ENCODE data around the gene FGFR3. TPM values are rescaled to one million over a fixed set of nuclear protein-coding genes. Genes with fewer than 3 reads are reported as not detected.

Gene FGFR3
- total RNA-seq, 2 experiments from 2014 or later: not detected

DNA sequence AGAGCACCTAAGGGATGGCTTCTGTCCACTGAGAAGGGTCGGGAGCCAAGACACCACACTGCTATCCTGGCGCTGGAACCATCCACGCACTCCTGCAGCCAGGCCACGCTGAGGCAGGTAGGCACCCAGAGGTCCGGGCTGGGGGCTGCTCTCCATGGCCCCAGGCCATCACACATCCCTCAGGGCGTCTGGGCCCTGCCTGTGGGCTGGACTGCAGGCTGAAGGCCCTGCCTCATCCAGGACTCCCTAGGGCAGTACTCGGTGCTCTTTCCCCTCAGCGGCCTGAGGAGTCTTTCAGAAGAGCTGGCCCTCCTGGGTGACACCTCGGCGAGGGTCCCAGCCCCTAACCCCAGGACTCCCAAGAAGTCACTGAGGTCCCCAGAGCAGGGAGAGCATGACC lies 17.7 kb downstream of the FGFR3 start:
- H3K27ac ChIP-seq (ENCODE audit: low read depth, low read length, poor library complexity, severe bottlenecking): no peak overlapping the region
- BruUV-seq (replicated peaks): no TSS peak
- TF ChIP-seq EZH2phosphoT487 (IDR thresholded peaks at IDR 0.05; ENCODE audit: borderline replicate concordance, low read depth, low read length): no peak
- TF ChIP-seq, protein P1, sequence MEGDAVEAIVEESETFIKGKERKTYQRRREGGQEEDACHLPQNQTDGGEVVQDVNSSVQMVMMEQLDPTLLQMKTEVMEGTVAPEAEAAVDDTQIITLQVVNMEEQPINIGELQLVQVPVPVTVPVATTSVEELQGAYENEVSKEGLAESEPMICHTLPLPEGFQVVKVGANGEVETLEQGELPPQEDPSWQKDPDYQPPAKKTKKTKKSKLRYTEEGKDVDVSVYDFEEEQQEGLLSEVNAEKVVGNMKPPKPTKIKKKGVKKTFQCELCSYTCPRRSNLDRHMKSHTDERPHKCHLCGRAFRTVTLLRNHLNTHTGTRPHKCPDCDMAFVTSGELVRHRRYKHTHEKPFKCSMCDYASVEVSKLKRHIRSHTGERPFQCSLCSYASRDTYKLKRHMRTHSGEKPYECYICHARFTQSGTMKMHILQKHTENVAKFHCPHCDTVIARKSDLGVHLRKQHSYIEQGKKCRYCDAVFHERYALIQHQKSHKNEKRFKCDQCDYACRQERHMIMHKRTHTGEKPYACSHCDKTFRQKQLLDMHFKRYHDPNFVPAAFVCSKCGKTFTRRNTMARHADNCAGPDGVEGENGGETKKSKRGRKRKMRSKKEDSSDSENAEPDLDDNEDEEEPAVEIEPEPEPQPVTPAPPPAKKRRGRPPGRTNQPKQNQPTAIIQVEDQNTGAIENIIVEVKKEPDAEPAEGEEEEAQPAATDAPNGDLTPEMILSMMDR (conservative IDR thresholded peaks at IDR 0.05; ENCODE audit: low read length): no peak
- CTCF ChIA-PET (ENCODE audit: unreplicated experiment): no interaction called here
- H4K20me1 ChIP-seq (ENCODE audit: insufficient read depth, low read length): no peaks in the 10 kb centered on the region
- no peak for DNase-seq (ENCODE audit: low spot score)
- no peaks in the 10 kb centered on the region for H3K9me2 ChIP-seq (ENCODE audit: insufficient read depth, low read length)
- no peak overlapping the region for H3K4me2 ChIP-seq (ENCODE audit: low read length)
- H3K4me1 ChIP-seq (ENCODE audit: insufficient read depth, low read length, poor library complexity, severe bottlenecking): peaks cover 5% of the 10 kb centered on the region
- H3K4me3 ChIP-seq (ENCODE audit: low read depth, low read length, poor library complexity, severe bottlenecking): no peak overlapping the region
- peaks cover 28% of the 10 kb centered on the region; the same call in 1 of the 2 replicates for H3K36me3 ChIP-seq (ENCODE audit: insufficient read depth, low read length)
- POLR2A ChIA-PET: interaction anchor here (0.5 kb wide), 1 partner anchor 103 kb away, joined by 5 read pairs; no protein-coding TSS in a partner anchor
- no peak overlapping the region for H2AFZ ChIP-seq (ENCODE audit: low read length)
- H3K9me3 ChIP-seq (ENCODE audit: low read length): no peaks in the 10 kb centered on the region
- intact Hi-C loops (cut with micrococcal nuclease; ENCODE audit: unreplicated experiment): loop anchor here (1.0 to 5.0 kb wide), 2 partner anchors 48 to 62 kb away; no protein-coding TSS in a partner anchor
- H3K79me2 ChIP-seq (ENCODE audit: insufficient read depth, low read depth, low read length): no peaks in the 10 kb centered on the region

DNA sequence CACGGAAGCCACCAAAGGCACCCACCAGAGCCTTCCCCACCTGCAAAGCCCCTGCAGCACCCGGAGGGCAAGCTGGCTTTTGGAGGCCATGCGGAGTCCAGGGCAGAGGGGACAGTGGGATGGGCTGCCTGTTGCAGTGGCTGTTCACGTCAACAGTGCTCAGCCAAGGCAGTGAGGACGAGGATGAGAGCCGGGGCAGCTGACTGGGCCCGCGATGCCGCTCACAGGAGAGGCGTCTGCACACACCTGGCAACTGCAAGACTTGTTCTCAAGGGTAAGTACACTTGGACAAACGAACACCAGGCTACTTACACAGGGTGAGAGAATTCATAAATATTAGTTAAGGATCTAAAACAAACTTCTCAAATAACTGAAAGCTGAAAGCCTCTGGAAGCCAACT lies 19.6 kb downstream of the FGFR3 start:
- Histone ChIP-seq H3K9me3 (ENCODE audit: low read length) (no peaks in the 10 kb centered on the region), H2AFZ (ENCODE audit: low read length) (no peak overlapping the region), H3K4me3 (ENCODE audit: low read depth, low read length, poor library complexity, severe bottlenecking) (no peak overlapping the region), H4K20me1 (ENCODE audit: insufficient read depth, low read length) (no peaks in the 10 kb centered on the region), H3K27ac (ENCODE audit: low read depth, low read length, poor library complexity, severe bottlenecking) (no peak overlapping the region), H3K4me1 (ENCODE audit: insufficient read depth, low read length, poor library complexity, severe bottlenecking) (no peaks in the 10 kb centered on the region), H3K79me2 (ENCODE audit: insufficient read depth, low read depth, low read length) (no peaks in the 10 kb centered on the region), H3K36me3 (ENCODE audit: insufficient read depth, low read length) (peaks cover 45% of the 10 kb centered on the region; the same call in 1 of the 2 replicates), H3K9me2 (ENCODE audit: insufficient read depth, low read length) (no peaks in the 10 kb centered on the region), H3K4me2 (ENCODE audit: low read length) (no peak overlapping the region)
- POLR2A ChIA-PET: interaction anchor here (0.7 kb wide), 1 partner anchor 183 kb away, joined by 3 read pairs; no protein-coding TSS in a partner anchor
- BruUV-seq (replicated peaks): no TSS peak
- CTCF ChIA-PET (ENCODE audit: unreplicated experiment): interaction anchor here (0.6 kb wide), 1 partner anchor 242 kb away, joined by 3 read pairs; no protein-coding TSS in a partner anchor
- intact Hi-C loops (cut with micrococcal nuclease; ENCODE audit: unreplicated experiment): loop anchor here (5.0 kb wide), 1 partner anchor 50 kb away; no protein-coding TSS in a partner anchor
- TF ChIP-seq, protein P1 (conservative IDR thresholded peaks at IDR 0.05; ENCODE audit: low read length): no peak
- no peak for TF ChIP-seq EZH2phosphoT487 (IDR thresholded peaks at IDR 0.05; ENCODE audit: borderline replicate concordance, low read depth, low read length)
- DNase-seq (ENCODE audit: low spot score): no peak

DNA sequence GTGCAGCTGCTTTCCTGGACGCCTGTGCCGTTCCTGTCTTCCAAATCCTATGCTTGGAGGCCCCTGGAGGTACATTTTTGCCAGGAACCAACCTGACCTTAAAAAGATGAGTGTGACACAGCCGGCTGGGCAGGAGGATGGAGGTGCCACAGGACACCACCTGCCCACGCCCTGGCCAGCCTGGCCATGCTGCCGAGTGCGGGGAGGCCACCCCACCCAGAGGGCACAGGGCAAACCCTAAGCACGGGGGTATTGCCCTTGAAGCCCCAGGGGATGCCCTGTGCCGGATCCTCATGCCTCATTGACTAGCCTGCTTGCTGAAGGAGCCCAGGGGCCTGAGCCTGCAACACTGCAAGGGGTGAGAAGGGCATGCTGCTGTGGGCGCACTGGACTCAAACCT lies 20.1 kb downstream of the FGFR3 start:
- POLR2A ChIA-PET: no interaction called here
- H3K36me3 ChIP-seq (ENCODE audit: insufficient read depth, low read length): peaks cover 50% of the 10 kb centered on the region
- BruUV-seq (replicated peaks): no TSS peak

More for the DNA sequence above, 20.1 kb downstream of the FGFR3 start:
- H3K27ac ChIP-seq (ENCODE audit: low read depth, low read length, poor library complexity, severe bottlenecking): no peak overlapping the region
- H3K9me2 ChIP-seq (ENCODE audit: insufficient read depth, low read length): no peaks in the 10 kb centered on the region
- H3K79me2 ChIP-seq (ENCODE audit: insufficient read depth, low read depth, low read length): no peaks in the 10 kb centered on the region
- no peaks in the 10 kb centered on the region for H3K4me1 ChIP-seq (ENCODE audit: insufficient read depth, low read length, poor library complexity, severe bottlenecking)
- DNase-seq (ENCODE audit: low spot score): no peak
- no peak overlapping the region for H3K4me2 ChIP-seq (ENCODE audit: low read length)
- TF ChIP-seq, protein P1 (conservative IDR thresholded peaks at IDR 0.05; ENCODE audit: low read length): no peak
- TF ChIP-seq EZH2phosphoT487 (IDR thresholded peaks at IDR 0.05; ENCODE audit: borderline replicate concordance, low read depth, low read length): no peak
- no peak overlapping the region for H3K4me3 ChIP-seq (ENCODE audit: low read depth, low read length, poor library complexity, severe bottlenecking)
- intact Hi-C loops (cut with micrococcal nuclease; ENCODE audit: unreplicated experiment): loop anchor here (5.0 kb wide), 1 partner anchor 51 kb away; no protein-coding TSS in a partner anchor
- no peaks in the 10 kb centered on the region for H4K20me1 ChIP-seq (ENCODE audit: insufficient read depth, low read length)
- H3K9me3 ChIP-seq (ENCODE audit: low read length): no peaks in the 10 kb centered on the region
- H2AFZ ChIP-seq (ENCODE audit: low read length): no peak overlapping the region
- CTCF ChIA-PET (ENCODE audit: unreplicated experiment): interaction anchor here (0.6 kb wide), 1 partner anchor 243 kb away, joined by 3 read pairs; no protein-coding TSS in a partner anchor

Data from OCI-LY7 (cell line).